ENCODE measurements around the gene HNRNPA3.

DNA sequence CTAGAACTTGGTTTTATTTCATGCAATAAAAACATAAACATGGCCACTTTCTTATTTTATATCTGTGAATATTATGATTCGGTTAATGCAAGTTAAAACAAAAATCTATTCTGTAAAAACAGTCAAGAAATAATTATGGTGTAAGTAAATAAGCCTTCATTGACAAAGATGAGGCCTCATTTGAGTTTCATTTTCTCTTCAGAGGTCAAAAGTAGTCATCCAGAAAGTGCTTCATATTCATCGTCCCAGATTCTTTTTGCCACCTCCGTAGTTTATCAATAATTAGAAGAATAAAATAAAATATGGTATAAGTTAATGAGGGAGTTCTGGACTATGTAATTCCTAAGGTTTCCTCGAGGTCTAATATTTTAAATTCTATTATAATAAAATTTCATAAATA, 19.4 kb upstream of the HNRNPA3 start:
- TF ChIP-seq EZH2 (IDR thresholded peaks at IDR 0.05) (no peak), POLR2AphosphoS5 (IDR thresholded peaks at IDR 0.05; ENCODE audit: borderline replicate concordance, low read depth, low read length) (no peak)
